T-helper 1 cell treated with Interleukin-12 subunit alpha and Interleukin-12 subunit beta and Interleukin-4 antibody, amounts not matched to agents 30 ng/mL and 1 ng/mL, for 36 hours (primary cell): Measurements from ENCODE around the gene TUBG1. TPM values are rescaled to one million over a fixed set of nuclear protein-coding genes. Genes with fewer than 3 reads are reported as not detected.

Source experiments
- intact Hi-C: fragments of 100-400 bp; cut with micrococcal nuclease; formaldehyde crosslinking; loops from one replicate; pipeline ENCODE4 v1.15.1; 2024
- total RNA-seq: library from RNA; stranded (reverse); gene quantifications from 2 replicates; pipeline ENCODE4 v1.2.3, GENCODE V29; 2022

Gene TUBG1
- total RNA-seq, 1 donor from 2014 or later = 60.5 TPM

GRCh38 chr17:42660692-42661345 is 51.3 kb downstream of the TUBG1 start:
- intact Hi-C loops = no loop called here

Other genes starting within 250 kb of the TUBG1 start
- gene STAT3, start 221.2 kb upstream of the TUBG1 start, total RNA-seq = 230 and 240 TPM in 2 replicates
- 1.9 TPM in 2 replicates for gene CAVIN1, start 186.4 kb upstream of the TUBG1 start, total RNA-seq
- gene ATP6V0A1, start 150.8 kb upstream of the TUBG1 start, total RNA-seq = 25.3 and 27.7 TPM in 2 replicates
- gene NAGLU, start 73.4 kb upstream of the TUBG1 start, total RNA-seq = 19.6 and 22.2 TPM in 2 replicates
- 0.34 and 0.59 TPM in 2 replicates for gene HSD17B1, start 56.8 kb upstream of the TUBG1 start, total RNA-seq
- 74.3 and 80.3 TPM in 2 replicates for gene COASY, start 47.5 kb upstream of the TUBG1 start, total RNA-seq
- 72.9 and 75.0 TPM in 2 replicates for gene MLX, start 42.6 kb upstream of the TUBG1 start, total RNA-seq
- 17.3 and 18.0 TPM in 2 replicates for gene PSMC3IP, start 32.0 kb upstream of the TUBG1 start, total RNA-seq
- 73.4 and 75.5 TPM in 2 replicates for gene RETREG3, start 309 bp upstream of the TUBG1 start, total RNA-seq
- 8.1 and 9.4 TPM in 2 replicates for gene TUBG2, start 49.6 kb downstream of the TUBG1 start, total RNA-seq
- 0.61 and 1.8 TPM in 2 replicates for gene PLEKHH3, start 67.3 kb downstream of the TUBG1 start, total RNA-seq
- 0.81 and 1.0 TPM in 2 replicates for gene CCR10, start 72.2 kb downstream of the TUBG1 start, total RNA-seq
- 2.2 and 2.8 TPM in 2 replicates for gene CNTNAP1, start 72.8 kb downstream of the TUBG1 start, total RNA-seq
- 49.8 and 54.7 TPM in 2 replicates for gene EZH1, start 135.4 kb downstream of the TUBG1 start, total RNA-seq
- gene RAMP2, start 151.5 kb downstream of the TUBG1 start, total RNA-seq = not detected in 2 replicates
- 59.0 and 65.1 TPM in 2 replicates for gene VPS25, start 163.8 kb downstream of the TUBG1 start, total RNA-seq
- 0.15 and 0.22 TPM in 2 replicates for gene WNK4, start 170.9 kb downstream of the TUBG1 start, total RNA-seq
- gene COA3, start 189.0 kb downstream of the TUBG1 start, total RNA-seq = 48.1 and 49.5 TPM in 2 replicates
- not detected in 2 replicates for gene CNTD1, start 189.2 kb downstream of the TUBG1 start, total RNA-seq
- 114 and 119 TPM in 2 replicates for gene BECN1, start 214.6 kb downstream of the TUBG1 start, total RNA-seq
- gene PSME3, start 223.7 kb downstream of the TUBG1 start, total RNA-seq = 125 and 146 TPM in 2 replicates
- gene AOC2, start 234.9 kb downstream of the TUBG1 start, total RNA-seq = 2.6 TPM in 2 replicates
- 1.7 and 2.2 TPM in 2 replicates for gene AOC3, start 241.5 kb downstream of the TUBG1 start, total RNA-seq